ENCODE results near the gene CNTRL.

Gene CNTRL

GRCh38 chr9:121199921-121200320 lies 125.2 kb downstream of the CNTRL start:
- peak overlapping the region; percentile 86 to 88 for H3K4me3 ChIP-seq (ENCODE audit: low read depth in 1 of 2, low read length in 1 of 2)
- H3K4me1 ChIP-seq (ENCODE audit: control insufficient read depth in 1 of 2, insufficient read depth in 1 of 2, low read depth in 1 of 2, low read length in 1 of 2) = peaks cover 50 to 68% of the 10 kb centered on the region in 2 experiments
- TF ChIP-seq CTCF (IDR thresholded peaks at IDR 0.05) = no peak

GRCh38 chr9:121200356-121200755 lies 125.6 kb downstream of the CNTRL start:
- peaks cover 50 to 63% of the 10 kb centered on the region in 2 experiments for H3K4me1 ChIP-seq (ENCODE audit: control insufficient read depth in 1 of 2, insufficient read depth in 1 of 2, low read depth in 1 of 2, low read length in 1 of 2)

More at GRCh38 chr9:121199921-121200320, 125.2 kb downstream of the CNTRL start:
- Histone ChIP-seq H3K9me3 (no peaks in the 10 kb centered on the region), H3K36me3 (no peaks in the 10 kb centered on the region), H3K27me3 (no peaks in the 10 kb centered on the region), H3K27ac (peak overlapping the region; percentile 95)

GRCh38 chr9:121201045-121201737 lies 126.4 kb downstream of the CNTRL start:
- no peaks in the 10 kb centered on the region for H3K9me3 ChIP-seq
- H3K27me3 ChIP-seq = no peaks in the 10 kb centered on the region
- H3K36me3 ChIP-seq = no peaks in the 10 kb centered on the region
- peak overlapping the region; percentile 95 for H3K27ac ChIP-seq
- H3K4me1 ChIP-seq (ENCODE audit: control insufficient read depth in 1 of 2, insufficient read depth in 1 of 2, low read depth in 1 of 2, low read length in 1 of 2) = peaks cover 50 to 55% of the 10 kb centered on the region in 2 experiments
- no peak for TF ChIP-seq CTCF (IDR thresholded peaks at IDR 0.05)
- peak overlapping the region; percentile 86 to 88 for H3K4me3 ChIP-seq (ENCODE audit: low read depth in 1 of 2, low read length in 1 of 2)

More at GRCh38 chr9:121200356-121200755, 125.6 kb downstream of the CNTRL start:
- peak overlapping the region; percentile 86 to 88 for H3K4me3 ChIP-seq (ENCODE audit: low read depth in 1 of 2, low read length in 1 of 2)
- H3K36me3 ChIP-seq = no peaks in the 10 kb centered on the region
- H3K9me3 ChIP-seq = no peaks in the 10 kb centered on the region
- TF ChIP-seq CTCF (IDR thresholded peaks at IDR 0.05) = no peak
- no peaks in the 10 kb centered on the region for H3K27me3 ChIP-seq
- H3K27ac ChIP-seq = peak overlapping the region; percentile 95

DNA sequence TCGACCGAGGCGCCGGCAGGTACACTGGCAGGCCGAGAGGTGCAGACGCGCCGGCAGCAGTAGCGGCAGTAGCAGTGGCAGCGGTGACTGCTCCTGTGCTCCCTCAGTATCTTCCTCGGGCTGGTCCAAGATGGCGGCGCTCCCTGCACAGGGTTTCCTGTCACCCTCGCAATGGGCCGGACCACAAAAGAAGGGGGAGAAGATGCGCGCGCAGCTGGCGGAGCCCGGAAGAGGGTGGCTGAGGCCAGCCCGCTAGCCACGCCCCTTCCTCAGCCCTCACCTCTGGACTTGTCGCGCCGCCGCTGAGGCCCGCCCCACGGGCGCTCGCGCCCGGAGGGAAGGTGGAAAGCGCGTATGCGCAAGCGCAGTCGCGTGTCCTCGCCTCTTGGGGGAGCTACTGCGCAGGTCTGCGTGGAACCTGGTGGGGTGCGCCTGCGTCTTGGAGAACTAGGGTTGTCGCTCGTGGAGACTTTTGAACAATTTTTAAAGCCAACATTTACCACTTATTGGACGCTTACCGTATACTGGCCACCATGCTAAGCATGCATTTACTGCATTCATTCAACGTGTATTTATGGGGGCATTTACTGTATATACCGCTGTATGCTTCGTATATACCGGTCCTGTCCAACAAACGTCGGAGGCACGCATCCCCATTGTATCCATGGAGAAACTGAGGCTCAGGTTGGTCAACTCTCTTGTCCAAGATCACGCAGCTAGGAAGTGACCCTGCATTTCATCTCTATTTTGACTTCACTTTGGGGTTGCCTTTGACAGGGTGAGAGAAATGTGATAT lies 127.2 kb downstream of the CNTRL start, which contains the start of gene RAB14:
Gene RAB14 (minus strand): TSS at position 132 of the 796 bp plus-strand sequence. CDS start 8,457 bp downstream, outside the sequence.
- H3K4me1 ChIP-seq (ENCODE audit: control insufficient read depth in 1 of 2, insufficient read depth in 1 of 2, low read depth in 1 of 2, low read length in 1 of 2) = peaks cover 46 to 47% of the 10 kb centered on the region in 2 experiments
- peak within 1 kb of the TSS; percentile 86 to 88 for H3K4me3 ChIP-seq (ENCODE audit: low read depth in 1 of 2, low read length in 1 of 2)
- peak within 1 kb of the TSS; percentile 95 for H3K27ac ChIP-seq

More for the DNA sequence above, 127.2 kb downstream of the CNTRL start, which contains the start of gene RAB14:
- peak; percentile 78 for TF ChIP-seq CTCF (IDR thresholded peaks at IDR 0.05)
- H3K36me3 ChIP-seq = no peaks in the 10 kb centered on the region
- H3K9me3 ChIP-seq = no peaks in the 10 kb centered on the region
- H3K27me3 ChIP-seq = no peaks in the 10 kb centered on the region
